Glutamatergic neuron (in vitro differentiated cells): ENCODE measurements around the gene NOX4. TPM values are rescaled to one million over a fixed set of nuclear protein-coding genes. Genes with fewer than 3 reads are reported as not detected.

Source experiments
- DNase-seq: peaks from one replicate; pipeline ENCODE4 v3.0.0; 2022
- H3K27ac Mint-ChIP-seq: one replicate; pipeline ENCODE4 v1.8.0; 2020; ENCODE audit warnings: mild to moderate bottlenecking, mixed read lengths, inconsistent platforms; ENCODE audit not compliant: unreplicated experiment
- H3K27me3 Mint-ChIP-seq: one replicate; pipeline ENCODE4 v1.8.0; 2020; ENCODE audit warnings: mild to moderate bottlenecking, moderate library complexity, mixed read lengths, inconsistent platforms; ENCODE audit not compliant: unreplicated experiment
- H3K36me3 Mint-ChIP-seq: one replicate; pipeline ENCODE4 v1.8.0; 2020; ENCODE audit warnings: mild to moderate bottlenecking, mixed read lengths, inconsistent platforms; ENCODE audit not compliant: unreplicated experiment
- H3K4me1 Mint-ChIP-seq: one replicate; pipeline ENCODE4 v1.8.0; 2020; ENCODE audit warnings: mild to moderate bottlenecking, low read depth, mixed read lengths, inconsistent platforms; ENCODE audit not compliant: unreplicated experiment
- H3K4me3 Mint-ChIP-seq: one replicate; pipeline ENCODE4 v1.8.0; 2020; ENCODE audit warnings: mild to moderate bottlenecking, mixed read lengths, inconsistent platforms; ENCODE audit not compliant: unreplicated experiment
- H3K9me3 Mint-ChIP-seq: one replicate; pipeline ENCODE4 v1.8.0; 2020; ENCODE audit warnings: mild to moderate bottlenecking, moderate library complexity, mixed read lengths, inconsistent platforms; ENCODE audit not compliant: unreplicated experiment
- long read RNA-seq: library from polyadenylated mRNA; unstranded; transcript quantifications from one replicate; pipeline ENCODE4 v2.0.0, GENCODE V29; 2020; ENCODE audit not compliant: unreplicated experiment
- total RNA-seq: library from RNA; stranded (reverse); fragmentation: NEBNext Ultra II Directional; extraction: Animal tissue kit (Norgen Biotek cat#: 25700); gene quantifications from one replicate; pipeline ENCODE4 v1.2.1, GENCODE V29; 2021; ENCODE audit not compliant: unreplicated experiment
- TF ChIP-seq, protein P1 (sequence below): fragments of 200-600 bp; sonication (generic); IDR thresholded peaks from one replicate; pipeline ENCODE4 v1.5.0; 2021; ENCODE audit not compliant: partially characterized antibody, unreplicated experiment

The NOX4 gene
- total RNA-seq, result 1.9 TPM
- long read RNA-seq, partial matches to known transcripts, result 0 of 1 reads
- long read RNA-seq, other reads (novel, unspliced or antisense), result 1 of 1 reads

DNA sequence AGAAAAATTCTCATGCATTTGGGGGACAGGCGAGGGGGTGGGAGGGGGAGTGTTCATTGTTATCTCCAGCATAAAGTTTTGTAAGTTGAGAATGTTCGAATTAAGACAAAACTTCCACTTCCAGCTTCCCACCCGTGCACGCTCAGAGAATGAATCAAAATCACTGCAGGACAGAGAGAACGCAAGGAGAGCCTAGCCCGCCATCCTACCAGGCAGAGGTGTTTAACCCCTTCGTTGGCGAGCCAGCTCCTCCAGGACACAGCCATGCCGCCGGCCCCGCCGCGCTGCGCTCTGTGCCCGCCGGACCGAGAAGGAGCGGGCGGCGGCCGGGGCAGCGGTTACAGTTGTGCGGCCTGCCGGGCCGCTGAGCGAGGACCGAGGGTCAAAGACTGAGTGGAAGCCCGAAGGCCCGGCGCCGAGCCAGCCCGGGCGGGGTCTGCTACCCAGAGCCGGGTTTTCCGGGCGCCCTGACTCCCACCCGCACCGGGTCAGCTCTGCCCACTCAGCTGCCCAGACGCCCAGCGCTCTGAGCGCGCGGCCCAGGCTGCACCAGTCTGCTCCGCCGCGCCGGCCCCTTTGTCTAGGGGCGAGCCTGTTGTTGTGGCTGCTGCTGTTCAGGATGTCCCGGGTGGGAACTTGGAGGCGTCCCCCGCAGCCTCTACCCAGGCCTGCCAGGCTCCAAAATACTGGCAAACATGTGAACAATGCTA lies at the start of gene NOX4:
NOX4 (minus strand) TSS at position 395 of the 710 bp plus-strand sequence; CDS start at position 266, 129 bp downstream.
- H3K4me3 Mint-ChIP-seq, result peak within 1 kb of the TSS; percentile 91
- peak; percentile 59 for DNase-seq
- no peaks in the 10 kb centered on the region for H3K27me3 Mint-ChIP-seq
- H3K9me3 Mint-ChIP-seq, result no peaks in the 10 kb centered on the region
- H3K27ac Mint-ChIP-seq, result peak within 1 kb of the TSS; percentile 0
- TF ChIP-seq, protein P1, sequence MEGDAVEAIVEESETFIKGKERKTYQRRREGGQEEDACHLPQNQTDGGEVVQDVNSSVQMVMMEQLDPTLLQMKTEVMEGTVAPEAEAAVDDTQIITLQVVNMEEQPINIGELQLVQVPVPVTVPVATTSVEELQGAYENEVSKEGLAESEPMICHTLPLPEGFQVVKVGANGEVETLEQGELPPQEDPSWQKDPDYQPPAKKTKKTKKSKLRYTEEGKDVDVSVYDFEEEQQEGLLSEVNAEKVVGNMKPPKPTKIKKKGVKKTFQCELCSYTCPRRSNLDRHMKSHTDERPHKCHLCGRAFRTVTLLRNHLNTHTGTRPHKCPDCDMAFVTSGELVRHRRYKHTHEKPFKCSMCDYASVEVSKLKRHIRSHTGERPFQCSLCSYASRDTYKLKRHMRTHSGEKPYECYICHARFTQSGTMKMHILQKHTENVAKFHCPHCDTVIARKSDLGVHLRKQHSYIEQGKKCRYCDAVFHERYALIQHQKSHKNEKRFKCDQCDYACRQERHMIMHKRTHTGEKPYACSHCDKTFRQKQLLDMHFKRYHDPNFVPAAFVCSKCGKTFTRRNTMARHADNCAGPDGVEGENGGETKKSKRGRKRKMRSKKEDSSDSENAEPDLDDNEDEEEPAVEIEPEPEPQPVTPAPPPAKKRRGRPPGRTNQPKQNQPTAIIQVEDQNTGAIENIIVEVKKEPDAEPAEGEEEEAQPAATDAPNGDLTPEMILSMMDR, result no peak
- no peaks in the 10 kb centered on the region for H3K36me3 Mint-ChIP-seq
- H3K4me1 Mint-ChIP-seq, result peaks cover 2% of the 10 kb centered on the region

DNA sequence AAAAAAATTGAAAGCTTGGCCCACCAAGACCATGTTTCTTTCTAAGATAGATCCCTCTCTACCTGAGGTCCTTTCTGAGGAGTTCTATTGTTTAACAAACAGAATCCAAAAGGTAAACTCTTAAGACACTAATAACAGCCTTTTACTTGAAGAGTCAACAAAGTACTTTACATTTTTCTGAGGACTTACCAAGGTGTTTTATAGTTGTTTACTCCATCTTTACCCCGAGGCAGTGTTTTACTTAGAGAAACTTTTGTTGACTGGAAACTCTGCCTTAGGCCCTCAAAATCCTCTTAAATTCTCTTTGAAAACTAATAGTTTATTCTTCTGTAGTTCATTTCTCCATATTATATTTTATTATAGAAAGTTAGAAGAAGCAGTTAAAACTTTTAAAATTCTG lies 49.7 kb upstream of the NOX4 start:
- no peak for DNase-seq
- no peaks in the 10 kb centered on the region for H3K27me3 Mint-ChIP-seq
- H3K27ac Mint-ChIP-seq, result no peak overlapping the region
- H3K36me3 Mint-ChIP-seq, result no peaks in the 10 kb centered on the region
- H3K4me1 Mint-ChIP-seq, result no peaks in the 10 kb centered on the region
- H3K4me3 Mint-ChIP-seq, result no peak overlapping the region
- H3K9me3 Mint-ChIP-seq, result no peaks in the 10 kb centered on the region
- TF ChIP-seq, protein P1, result no peak

DNA sequence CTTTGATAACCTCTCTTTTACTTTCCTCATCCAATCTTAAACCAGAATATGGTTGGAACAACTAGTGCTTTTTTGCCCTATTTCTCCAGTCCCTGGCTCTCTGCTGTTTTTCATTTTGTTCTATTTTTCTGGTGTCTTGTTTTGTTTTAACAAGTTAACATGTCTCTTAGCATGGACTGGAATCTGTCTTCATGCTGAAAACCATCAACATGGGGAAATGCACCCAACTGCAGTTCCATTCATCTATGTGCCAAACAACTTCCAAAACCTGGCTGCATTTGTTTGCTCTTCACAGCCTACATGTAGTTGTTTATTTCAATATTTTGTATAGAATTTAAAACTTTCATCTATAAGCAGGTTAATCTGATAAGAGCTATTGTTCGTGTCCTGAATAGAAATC lies 46.8 kb upstream of the NOX4 start:
- Mint-ChIP-seq H3K27ac (no peak overlapping the region), H3K9me3 (no peaks in the 10 kb centered on the region), H3K4me3 (no peak overlapping the region), H3K4me1 (no peaks in the 10 kb centered on the region), H3K36me3 (no peaks in the 10 kb centered on the region), H3K27me3 (no peaks in the 10 kb centered on the region)
- no peak for DNase-seq
- TF ChIP-seq, protein P1, result no peak

DNA sequence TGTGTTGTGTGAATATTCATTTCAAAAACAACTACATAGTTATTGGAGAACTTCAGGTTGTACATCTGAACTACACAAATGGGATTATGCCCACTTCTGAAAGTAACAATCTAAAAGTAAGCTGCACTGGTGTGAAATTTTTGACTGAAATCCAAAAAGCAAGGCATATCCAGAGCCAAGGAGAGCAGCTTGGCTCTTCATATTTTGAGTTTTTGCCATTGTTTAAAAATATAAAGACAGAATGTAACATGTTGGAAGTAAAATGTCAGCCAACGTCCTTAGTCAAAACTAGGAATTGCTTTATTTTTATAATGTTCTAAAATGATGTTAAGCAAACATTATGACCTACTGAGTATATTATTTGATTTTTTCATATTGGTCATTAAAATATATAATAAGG lies 45.8 kb upstream of the NOX4 start:
- TF ChIP-seq, protein P1, result no peak

DNA sequence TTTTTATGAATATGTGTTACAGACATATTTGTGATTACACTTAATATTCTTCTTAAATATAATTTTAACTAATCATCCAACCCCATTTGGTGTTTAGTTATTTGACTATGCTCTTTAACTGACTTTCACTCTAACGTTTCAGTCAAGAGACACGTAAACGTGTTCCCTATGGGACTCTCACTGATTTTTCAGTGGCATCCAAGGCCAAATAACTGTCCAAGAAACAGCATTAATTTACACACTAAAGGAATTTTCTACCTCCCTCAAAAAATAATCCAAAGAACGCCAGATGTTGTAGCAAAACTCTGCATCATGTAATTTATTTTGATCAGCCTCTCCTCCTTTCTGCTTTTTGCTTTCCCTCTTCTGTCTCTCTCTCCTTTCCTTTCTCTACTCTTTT lies 44.0 kb upstream of the NOX4 start:
- Mint-ChIP-seq H3K36me3 (no peaks in the 10 kb centered on the region), H3K27ac (no peak overlapping the region), H3K27me3 (no peaks in the 10 kb centered on the region), H3K9me3 (no peaks in the 10 kb centered on the region), H3K4me1 (no peaks in the 10 kb centered on the region), H3K4me3 (no peak overlapping the region)
- TF ChIP-seq, protein P1, result no peak
- no peak for DNase-seq

More for the DNA sequence above, 45.8 kb upstream of the NOX4 start:
- Mint-ChIP-seq H3K27ac (no peak overlapping the region), H3K4me1 (no peaks in the 10 kb centered on the region), H3K36me3 (no peaks in the 10 kb centered on the region), H3K4me3 (no peak overlapping the region), H3K9me3 (no peaks in the 10 kb centered on the region), H3K27me3 (no peaks in the 10 kb centered on the region)
- DNase-seq, result no peak
